Fibroblast of lung (primary cell): ENCODE results near the gene NPHP1.

Experiments used
- EZH2 ChIP-seq: IDR thresholded peaks from 2 replicates; pipeline ENCODE4 v1.5.1; 2012; ENCODE audit warnings: low read length, control low read depth, mild to moderate bottlenecking; ENCODE audit errors: missing control alignments
- TF ChIP-seq, protein P1 (sequence below), 2 donors: IDR thresholded peaks in 1 of 2; conservative IDR thresholded peaks in 1 of 2; 1 replicate in 1 of 2; 2 replicates in 1 of 2; pipeline ENCODE4 v1.5.1; 2011 to 2012; ENCODE audit warnings: low read length in 2 of 2, control low read depth in 1 of 2, inconsistent platforms in 1 of 2, low read depth in 1 of 2, mild to moderate bottlenecking in 1 of 2

DNA sequence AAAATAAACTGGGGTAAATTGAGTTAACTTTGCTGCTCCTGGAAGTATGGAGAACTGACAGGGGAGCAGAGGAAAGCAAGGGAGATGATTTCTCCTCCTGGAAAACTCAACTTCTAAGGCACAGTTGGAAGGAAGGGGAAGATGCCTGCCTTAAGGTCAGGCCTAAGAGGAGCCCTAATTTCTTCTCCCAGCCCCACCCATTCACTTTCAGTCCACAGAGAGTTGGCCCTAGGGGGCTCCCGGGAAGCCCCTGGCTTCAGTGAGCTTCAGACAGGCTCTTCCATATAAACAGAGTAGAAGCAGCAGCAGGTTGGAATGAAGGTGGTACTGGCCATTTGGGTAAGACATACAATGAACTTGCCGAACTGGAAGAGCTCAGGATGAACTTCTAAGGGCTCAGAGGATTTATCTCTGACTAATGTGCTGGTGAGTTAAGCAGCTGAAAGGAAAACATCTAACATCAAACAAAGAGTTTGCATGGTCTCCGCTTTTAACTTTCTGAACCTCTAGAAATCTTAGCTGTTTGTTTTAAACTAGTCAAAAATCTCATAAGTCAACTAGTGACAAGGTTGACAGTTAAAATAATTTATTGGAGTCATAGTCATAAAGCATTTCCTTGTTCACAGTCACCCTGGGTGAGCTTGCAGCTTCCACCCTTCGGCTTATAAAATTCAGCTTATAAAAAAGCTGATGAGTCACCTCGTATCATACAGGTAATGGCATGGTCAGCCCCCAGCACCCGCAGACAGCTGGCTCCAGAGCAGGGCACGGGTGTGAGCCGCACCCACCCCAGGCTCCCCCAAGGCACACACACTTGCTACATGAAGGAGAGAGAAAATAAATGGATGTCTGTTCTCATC is 99.0 kb downstream of the NPHP1 start:
- no peak for TF ChIP-seq EZH2
- TF ChIP-seq, protein P1, sequence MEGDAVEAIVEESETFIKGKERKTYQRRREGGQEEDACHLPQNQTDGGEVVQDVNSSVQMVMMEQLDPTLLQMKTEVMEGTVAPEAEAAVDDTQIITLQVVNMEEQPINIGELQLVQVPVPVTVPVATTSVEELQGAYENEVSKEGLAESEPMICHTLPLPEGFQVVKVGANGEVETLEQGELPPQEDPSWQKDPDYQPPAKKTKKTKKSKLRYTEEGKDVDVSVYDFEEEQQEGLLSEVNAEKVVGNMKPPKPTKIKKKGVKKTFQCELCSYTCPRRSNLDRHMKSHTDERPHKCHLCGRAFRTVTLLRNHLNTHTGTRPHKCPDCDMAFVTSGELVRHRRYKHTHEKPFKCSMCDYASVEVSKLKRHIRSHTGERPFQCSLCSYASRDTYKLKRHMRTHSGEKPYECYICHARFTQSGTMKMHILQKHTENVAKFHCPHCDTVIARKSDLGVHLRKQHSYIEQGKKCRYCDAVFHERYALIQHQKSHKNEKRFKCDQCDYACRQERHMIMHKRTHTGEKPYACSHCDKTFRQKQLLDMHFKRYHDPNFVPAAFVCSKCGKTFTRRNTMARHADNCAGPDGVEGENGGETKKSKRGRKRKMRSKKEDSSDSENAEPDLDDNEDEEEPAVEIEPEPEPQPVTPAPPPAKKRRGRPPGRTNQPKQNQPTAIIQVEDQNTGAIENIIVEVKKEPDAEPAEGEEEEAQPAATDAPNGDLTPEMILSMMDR (conservative IDR thresholded peaks at IDR 0.05 in 1 of 2, IDR thresholded peaks at IDR 0.05 in 1 of 2; ENCODE audit: low read depth in 1 of 2, low read length in 2 of 2): no peak
